ENCODE data around the gene NPTX1. TPM values are rescaled to one million over a fixed set of nuclear protein-coding genes. Genes with fewer than 3 reads are reported as not detected.

The NPTX1 gene
- 0.20 and 0.22 TPM in 2 replicates for total RNA-seq

DNA sequence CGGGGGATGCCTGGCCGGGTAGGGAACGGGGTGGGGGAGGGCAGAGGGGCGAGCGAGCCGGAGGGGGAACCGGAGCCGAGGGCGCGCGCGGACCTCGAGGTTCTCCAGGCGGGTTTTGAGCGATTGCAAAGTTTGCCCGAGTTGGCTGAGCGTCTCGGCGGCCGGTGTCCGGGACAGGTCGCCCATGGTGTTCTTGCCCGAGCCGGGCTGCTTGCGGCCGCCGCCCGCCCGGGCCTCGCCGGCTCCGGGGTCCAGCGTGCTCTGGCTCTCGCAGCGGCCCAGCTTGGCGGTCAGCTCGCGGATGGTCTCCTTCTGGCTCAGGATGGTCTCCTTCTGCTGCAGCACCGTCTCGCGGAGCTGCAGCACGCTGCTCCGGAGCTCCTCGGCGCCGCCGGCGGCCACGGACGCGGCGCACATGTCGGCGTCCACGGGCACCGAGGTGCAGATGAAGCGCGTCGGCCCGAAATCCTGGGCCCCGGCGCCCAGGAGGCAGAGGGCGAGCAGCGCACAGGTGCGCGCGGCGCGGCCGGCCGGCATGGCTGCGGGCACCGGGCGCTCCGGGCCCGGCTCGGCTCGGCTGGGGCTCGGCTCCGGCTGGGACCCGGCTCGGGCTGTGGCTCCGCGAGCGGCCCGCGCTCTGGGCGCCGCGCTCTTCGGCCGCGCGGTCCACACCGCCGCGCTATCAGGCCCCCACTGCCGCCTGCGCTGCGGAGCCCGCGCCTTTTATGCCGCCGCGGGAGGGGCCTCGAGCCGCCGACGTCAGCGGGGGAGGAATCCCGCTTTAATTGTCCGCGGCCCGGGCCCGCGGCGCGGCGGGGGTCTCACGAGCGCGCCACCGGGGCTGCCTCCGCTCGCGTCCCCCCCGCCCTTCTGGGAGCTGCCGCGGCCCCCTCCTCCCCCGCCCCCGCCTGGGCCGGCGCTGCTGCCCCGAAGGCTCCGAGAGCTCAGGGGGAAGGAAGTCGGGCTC is at the start of gene NPTX1:
Gene NPTX1, minus strand, starts transcription at position 698 of the 967 bp plus-strand sequence. Its CDS starts 161 bp downstream, at position 537.
- Mint-ChIP-seq H3K9me3 (no peaks in the 10 kb centered on the region), H3K27me3 (peaks cover 61% of the 10 kb centered on the region), H3K4me3 (peak within 1 kb of the TSS; percentile 71), H3K36me3 (ENCODE audit: low read depth) (no peaks in the 10 kb centered on the region), H3K4me1 (peaks cover 28% of the 10 kb centered on the region), H3K27ac (no peak within 1 kb of the TSS)
- ChIA-PET CTCF (no interaction called here), POLR2A (interaction anchor here (3.1 kb wide), 1 partner anchor 22 kb away, joined by 12 read pairs; no protein-coding TSS in a partner anchor)
- ATAC-seq (ENCODE audit: low read depth) (peak; percentile 19), DNase-seq (peak; percentile 26)
- no peak for TF ChIP-seq CTCF (IDR thresholded peaks at IDR 0.05)
- intact Hi-C loops (cut with micrococcal nuclease), result loop anchor here (1.0 kb wide), 1 partner anchor 22 kb away; no protein-coding TSS in a partner anchor

DNA sequence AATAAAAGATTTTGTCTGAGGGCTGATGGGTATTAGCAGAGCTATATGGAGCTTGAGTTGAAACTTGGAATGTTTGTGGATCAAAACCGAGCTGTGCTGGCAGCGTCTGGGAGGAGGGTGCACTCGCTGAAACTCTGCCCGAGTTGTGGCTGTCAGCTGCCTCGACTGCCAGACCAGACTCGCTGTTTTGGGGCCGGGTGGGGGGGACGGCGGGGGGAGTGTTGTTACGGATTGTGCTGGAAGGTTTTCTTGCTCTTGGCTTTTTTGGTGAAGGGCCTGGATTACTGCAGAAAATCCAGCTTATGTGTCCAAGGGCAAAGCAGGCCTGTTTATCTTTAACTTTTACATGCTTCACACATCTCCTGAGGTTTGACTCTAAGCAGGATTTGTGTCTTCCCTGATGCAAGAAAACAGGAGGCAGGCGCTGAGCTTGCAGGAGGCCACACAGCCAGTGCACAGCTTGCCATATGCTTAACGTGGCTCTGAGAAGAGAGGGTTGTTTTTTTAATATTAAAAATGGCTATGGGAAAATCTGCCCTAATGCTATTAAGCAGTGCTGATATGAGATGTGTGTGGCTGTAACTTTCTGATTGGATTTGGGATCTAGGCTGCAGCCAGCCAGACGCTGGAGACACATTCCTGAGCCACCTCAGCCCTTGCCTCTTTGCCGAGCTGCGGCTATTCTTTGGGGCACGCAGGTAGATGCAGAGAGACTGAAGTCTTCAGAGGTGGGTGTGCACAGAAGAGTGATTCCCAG is 47.7 kb upstream of the NPTX1 start:
- no peak overlapping the region for H3K4me3 Mint-ChIP-seq
- no peaks in the 10 kb centered on the region for H3K9me3 Mint-ChIP-seq
- no peaks in the 10 kb centered on the region for H3K36me3 Mint-ChIP-seq (ENCODE audit: low read depth)
- intact Hi-C loops (cut with micrococcal nuclease), result no loop called here
- TF ChIP-seq CTCF (IDR thresholded peaks at IDR 0.05), result no peak
- ATAC-seq (ENCODE audit: low read depth), result no peak
- CTCF ChIA-PET, result no interaction called here
- POLR2A ChIA-PET, result no interaction called here
- H3K4me1 Mint-ChIP-seq, result no peaks in the 10 kb centered on the region
- peaks cover 28% of the 10 kb centered on the region for H3K27me3 Mint-ChIP-seq
- no peak for DNase-seq
- no peak overlapping the region for H3K27ac Mint-ChIP-seq

DNA sequence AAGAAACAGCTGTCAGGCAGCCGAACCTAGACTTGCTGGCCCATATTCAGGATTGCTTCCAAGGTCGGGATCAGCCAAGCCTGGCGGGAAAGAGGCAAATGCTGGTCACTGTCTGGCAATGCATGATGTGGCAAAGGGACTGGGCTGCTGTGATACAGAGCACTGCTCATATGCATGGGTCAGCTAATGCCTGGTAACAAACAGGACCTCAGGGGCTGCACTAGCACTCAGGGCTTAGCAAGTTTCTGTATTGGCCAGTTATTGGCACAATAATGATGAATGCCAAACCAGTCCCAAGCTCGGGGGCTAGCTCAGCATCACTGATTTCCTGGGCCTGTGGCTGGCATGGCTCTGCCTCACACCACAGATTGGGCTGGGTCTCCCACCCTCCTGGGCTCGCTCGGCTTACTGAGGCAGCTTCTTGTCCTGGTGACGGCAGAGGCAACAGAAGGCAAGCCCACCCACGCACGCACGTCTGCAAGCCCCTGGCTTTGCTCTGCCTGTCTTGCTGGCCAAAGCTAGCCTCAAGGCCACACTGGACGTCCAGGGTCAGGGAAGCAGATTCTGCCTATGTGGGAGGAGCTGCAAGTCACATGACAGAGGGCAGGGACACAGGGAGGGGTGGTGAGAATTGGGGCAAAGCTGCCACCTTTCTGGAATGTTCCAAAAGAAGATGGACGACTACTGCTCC is 46.8 kb upstream of the NPTX1 start:
- Mint-ChIP-seq H3K36me3 (ENCODE audit: low read depth) (no peaks in the 10 kb centered on the region), H3K27me3 (peaks cover 28% of the 10 kb centered on the region), H3K4me1 (no peaks in the 10 kb centered on the region), H3K4me3 (no peak overlapping the region), H3K9me3 (no peaks in the 10 kb centered on the region), H3K27ac (no peak overlapping the region)
- ChIA-PET POLR2A (no interaction called here), CTCF (no interaction called here)
- DNase-seq (no peak), ATAC-seq (ENCODE audit: low read depth) (no peak)
- TF ChIP-seq CTCF (IDR thresholded peaks at IDR 0.05), result no peak
- intact Hi-C loops (cut with micrococcal nuclease), result no loop called here

- H3K4me1 Mint-ChIP-seq, result no peaks in the 10 kb centered on the region
- no peaks in the 10 kb centered on the region for H3K36me3 Mint-ChIP-seq (ENCODE audit: low read depth)
- peaks cover 16% of the 10 kb centered on the region for H3K27me3 Mint-ChIP-seq
- no peak for ATAC-seq (ENCODE audit: low read depth)
- TF ChIP-seq CTCF (IDR thresholded peaks at IDR 0.05), result no peak
- CTCF ChIA-PET, result no interaction called here
- DNase-seq, result no peak
- H3K4me3 Mint-ChIP-seq, result no peak overlapping the region
- no peak overlapping the region for H3K27ac Mint-ChIP-seq
- intact Hi-C loops (cut with micrococcal nuclease), result no loop called here
- no peaks in the 10 kb centered on the region for H3K9me3 Mint-ChIP-seq
- POLR2A ChIA-PET, result no interaction called here
Observed at GRCh38 chr17:80520810-80521455, 44.5 kb upstream of the NPTX1 start.
